Neuronal stem cell (in vitro differentiated cells): ENCODE results near the gene ZDHHC16.

Experiments
- DNase-seq: peaks from one replicate; pipeline ENCODE4 v3.0.0-alpha.2; 2013; ENCODE audit warnings: low spot score
- H2AFZ ChIP-seq: one replicate; pipeline ENCODE4 v1.6.1; 2013; ENCODE audit warnings: mild to moderate bottlenecking, low read length, inconsistent platforms
- H2AK5ac ChIP-seq: 2 replicates; pipeline ENCODE4 v1.6.1; 2013; ENCODE audit warnings: low read depth, mild to moderate bottlenecking, inconsistent platforms, low read length, moderate library complexity, mixed read lengths
- H2BK120ac ChIP-seq: 2 replicates; pipeline ENCODE4 v1.6.1; 2013; ENCODE audit warnings: low read depth, mild to moderate bottlenecking, inconsistent platforms, low read length, moderate library complexity, mixed read lengths
- H2BK12ac ChIP-seq: one replicate; pipeline ENCODE4 v1.6.1; 2013; ENCODE audit warnings: low read length, inconsistent platforms
- H2BK15ac ChIP-seq: 2 replicates; pipeline ENCODE4 v1.6.1; 2013; ENCODE audit warnings: mild to moderate bottlenecking, low read length, inconsistent platforms, mixed read lengths
- H2BK5ac ChIP-seq: one replicate; pipeline ENCODE4 v1.6.1; 2013; ENCODE audit warnings: inconsistent platforms, mild to moderate bottlenecking, low read length, moderate library complexity
- H3K14ac ChIP-seq: one replicate; pipeline ENCODE4 v1.6.1; 2013; ENCODE audit warnings: low read length, inconsistent platforms
- H3K18ac ChIP-seq: 2 replicates; pipeline ENCODE4 v1.6.1; 2013; ENCODE audit warnings: low read length, inconsistent platforms
- H3K23ac ChIP-seq: 2 replicates; pipeline ENCODE4 v1.6.1; 2013; ENCODE audit warnings: low read depth, mild to moderate bottlenecking, mixed read lengths, low read length, inconsistent platforms; ENCODE audit not compliant: poor library complexity
- H3K27ac ChIP-seq: replicated peaks from 3 replicates; pipeline ENCODE4 v1.5.1; 2013; ENCODE audit warnings: low read length, inconsistent platforms
- H3K27me3 ChIP-seq, 3 experiments: 2 replicates each; pipeline ENCODE4 v1.6.1; 2013; ENCODE audit warnings: low read length in 3 of 3, mild to moderate bottlenecking in 2 of 3, inconsistent platforms in 1 of 3, low read depth in 1 of 3, mixed read lengths in 1 of 3, moderate library complexity in 1 of 3; ENCODE audit not compliant: control insufficient read depth in 3 of 3, insufficient read depth in 3 of 3
- H3K36me3 ChIP-seq, 2 donors: replicated peaks in 1 of 2; 2 replicates each; pipeline ENCODE4 v1.6.1; 2013; ENCODE audit warnings: low read length in 2 of 2; ENCODE audit not compliant: control insufficient read depth in 2 of 2, insufficient read depth in 2 of 2
- H3K4ac ChIP-seq: 2 replicates; pipeline ENCODE4 v1.6.1; 2013; ENCODE audit warnings: inconsistent platforms, mild to moderate bottlenecking, low read length, moderate library complexity
- H3K4me1 ChIP-seq, 2 donors: 1 replicate in 1 of 2; 2 replicates in 1 of 2; pipeline ENCODE4 v1.6.1; 2013; ENCODE audit warnings: low read length in 2 of 2, low read depth in 1 of 2; ENCODE audit not compliant: control insufficient read depth in 2 of 2, insufficient read depth in 1 of 2
- H3K4me2 ChIP-seq: one replicate; pipeline ENCODE4 v1.6.1; 2013; ENCODE audit warnings: mild to moderate bottlenecking, low read length, inconsistent platforms; ENCODE audit not compliant: insufficient read depth, poor library complexity, severe bottlenecking
- H3K4me3 ChIP-seq, 2 donors: 2 replicates each; pipeline ENCODE4 v1.5.1; 2013; ENCODE audit warnings: low read length in 2 of 2, mild to moderate bottlenecking in 2 of 2, inconsistent platforms in 1 of 2, moderate library complexity in 1 of 2
- H3K79me1 ChIP-seq: one replicate; pipeline ENCODE4 v1.6.1; 2013; ENCODE audit warnings: low read depth, mild to moderate bottlenecking, inconsistent platforms, low read length, moderate library complexity
- H3K9ac ChIP-seq: one replicate; pipeline ENCODE4 v1.6.1; 2013; ENCODE audit warnings: mild to moderate bottlenecking, low read depth, low read length, inconsistent platforms; ENCODE audit not compliant: poor library complexity
- H3K9me3 ChIP-seq, 2 donors: replicated peaks in 1 of 2; 2 replicates each; pipeline versions ENCODE3 to v1.6.1; 2013; ENCODE audit warnings: low read length in 2 of 2, mild to moderate bottlenecking in 2 of 2, inconsistent platforms in 1 of 2, low read depth in 1 of 2, mixed read lengths in 1 of 2, moderate library complexity in 1 of 2; ENCODE audit not compliant: control insufficient read depth in 2 of 2, insufficient read depth in 1 of 2
- H4K8ac ChIP-seq: one replicate; pipeline ENCODE4 v1.6.1; 2013; ENCODE audit warnings: low read depth, mild to moderate bottlenecking, inconsistent platforms, low read length, moderate library complexity
- H4K91ac ChIP-seq: one replicate; pipeline ENCODE4 v1.6.1; 2013; ENCODE audit warnings: low read length, low read depth, mild to moderate bottlenecking, inconsistent platforms; ENCODE audit not compliant: poor library complexity
- WGBS, 2 donors: extraction: QIAGEN DNeasy Blood & Tissue Kit; methylation state at CpG; one replicate each; pipeline ENCODE4 v1.1.7; 2013; ENCODE audit warnings: missing lambda C conversion rate in 2 of 2, mixed read lengths in 1 of 2; ENCODE audit not compliant: insufficient read length in 2 of 2, insufficient replicate concordance in 1 of 2; ENCODE audit errors: extremely low coverage in 2 of 2; 5-methylcytosine and 5-hydroxymethylcytosine counted together

Gene ZDHHC16

DNA sequence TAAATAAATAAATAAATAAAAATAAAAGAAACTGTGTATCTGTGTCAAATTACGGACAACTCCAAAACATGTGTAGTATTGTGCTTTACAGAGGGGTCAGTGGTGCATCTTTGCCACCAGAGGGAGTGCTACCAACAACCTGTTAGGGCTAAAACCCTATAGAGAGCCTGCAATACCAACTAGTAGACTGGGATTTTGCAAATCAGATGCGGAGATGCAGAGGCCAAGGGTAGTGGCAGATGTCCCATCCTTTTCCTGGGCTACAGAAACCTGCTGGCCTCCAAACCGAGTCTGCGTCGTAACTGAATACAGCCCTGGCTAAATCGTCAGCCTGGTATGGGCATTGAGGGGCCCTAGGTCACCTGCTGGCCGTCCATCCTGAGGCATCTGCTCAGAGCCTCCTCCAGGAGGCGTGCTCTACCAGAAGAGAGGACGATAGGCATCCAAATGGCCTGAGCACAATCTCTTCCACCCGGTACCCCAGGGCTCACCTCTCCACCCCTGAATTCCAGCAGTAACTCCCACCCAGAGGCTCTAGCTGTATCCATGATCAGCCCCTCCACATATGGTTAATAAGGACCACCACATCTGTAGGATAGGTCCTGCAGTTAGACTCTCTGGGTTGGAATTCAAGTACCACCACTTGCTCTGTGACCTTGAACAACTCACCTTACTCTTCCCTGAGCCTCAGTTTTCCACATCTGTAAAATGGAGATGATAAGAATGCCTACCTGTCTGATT is 38.6 kb upstream of the ZDHHC16 start:
- H2AFZ ChIP-seq, result peak overlapping the region; percentile 92
- H3K4ac ChIP-seq, result no peak overlapping the region
- H3K9me3 ChIP-seq, result no peaks in the 10 kb centered on the region
- H2AK5ac ChIP-seq, result no peak overlapping the region
- no peak overlapping the region for H3K23ac ChIP-seq
- H2BK5ac ChIP-seq, result no peak overlapping the region
- no peak overlapping the region for H3K27ac ChIP-seq
- no peaks in the 10 kb centered on the region for H3K27me3 ChIP-seq
- H3K4me3 ChIP-seq, result peak overlapping the region; percentile 30 to 32
- no peaks in the 10 kb centered on the region for H3K79me1 ChIP-seq
- H3K14ac ChIP-seq, result no peak overlapping the region
- no peak overlapping the region for H4K8ac ChIP-seq
- H2BK15ac ChIP-seq, result no peak overlapping the region
- H3K36me3 ChIP-seq, result no peaks in the 10 kb centered on the region
- H3K18ac ChIP-seq, result no peak overlapping the region
- H3K9ac ChIP-seq, result no peak overlapping the region
- H3K4me2 ChIP-seq, result peak overlapping the region; percentile 55
- no peak overlapping the region for H4K91ac ChIP-seq
- no CpG with 5 or more reads among the region's 10 CpGs for WGBS, 2 donors
- H3K4me1 ChIP-seq, result peaks cover 0 to 3% of the 10 kb centered on the region in 2 donors
- peak; percentile 62 for DNase-seq
- H2BK120ac ChIP-seq, result no peak overlapping the region
- no peak overlapping the region for H2BK12ac ChIP-seq

DNA sequence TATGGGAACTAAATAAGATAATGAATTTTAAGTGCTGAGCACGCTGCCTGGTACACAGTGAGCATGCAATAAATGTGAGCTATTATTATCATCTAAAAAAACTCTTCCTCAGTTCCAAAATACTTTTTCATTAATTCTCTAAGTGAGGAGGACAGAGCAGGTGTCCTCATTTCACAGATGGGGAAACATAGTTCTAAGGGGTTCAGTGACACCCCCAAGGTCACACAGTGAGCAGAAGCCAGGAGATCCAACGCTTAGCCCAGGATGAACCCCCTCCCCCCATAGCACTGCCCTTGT is 38.1 kb upstream of the ZDHHC16 start:
- no peaks in the 10 kb centered on the region for H3K27me3 ChIP-seq
- no peak overlapping the region for H4K8ac ChIP-seq
- no peak overlapping the region for H3K23ac ChIP-seq
- no peak for DNase-seq
- H3K27ac ChIP-seq, result no peak overlapping the region
- H3K9me3 ChIP-seq, result no peaks in the 10 kb centered on the region
- H3K9ac ChIP-seq, result no peak overlapping the region
- no peak overlapping the region for H3K4ac ChIP-seq
- no peak overlapping the region for H2BK15ac ChIP-seq
- H3K14ac ChIP-seq, result no peak overlapping the region
- H2AK5ac ChIP-seq, result no peak overlapping the region
- no peak overlapping the region for H3K4me2 ChIP-seq
- no peak overlapping the region for H3K18ac ChIP-seq
- peaks cover 0 to 6% of the 10 kb centered on the region in 2 donors for H3K4me1 ChIP-seq
- H2AFZ ChIP-seq, result no peak overlapping the region
- H3K4me3 ChIP-seq, result no peak overlapping the region
- no peak overlapping the region for H4K91ac ChIP-seq
- no peaks in the 10 kb centered on the region for H3K79me1 ChIP-seq
- H2BK12ac ChIP-seq, result no peak overlapping the region
- no peaks in the 10 kb centered on the region for H3K36me3 ChIP-seq
- no peak overlapping the region for H2BK5ac ChIP-seq
- no CpG with 5 or more reads among the region's 2 CpGs for WGBS, 2 donors
- no peak overlapping the region for H2BK120ac ChIP-seq

DNA sequence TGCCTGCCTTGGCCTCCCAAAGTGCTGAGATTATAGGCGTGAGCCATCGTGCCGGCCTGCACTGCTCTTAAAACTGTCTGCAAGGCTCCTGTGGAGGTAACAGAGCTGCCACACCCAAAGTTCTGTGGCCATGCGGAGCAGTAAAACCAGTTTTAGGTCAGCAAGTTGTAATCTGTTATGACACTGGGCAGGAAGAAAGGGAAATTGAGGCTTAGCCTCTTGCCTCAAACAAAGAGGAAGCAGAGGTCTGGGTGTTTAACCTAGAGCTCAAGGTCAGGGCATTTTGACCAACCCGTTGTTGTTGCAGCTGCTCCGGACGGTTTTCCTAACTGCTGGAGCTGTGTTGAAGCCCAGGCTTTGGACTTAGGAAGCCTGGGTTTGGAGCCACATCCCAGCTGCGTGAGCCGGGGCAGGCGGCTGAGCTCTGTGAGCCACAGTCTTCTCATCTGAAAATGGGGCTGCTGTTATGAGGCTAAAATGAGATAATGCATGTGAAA is 37.4 kb upstream of the ZDHHC16 start:
- no peak overlapping the region for H2BK15ac ChIP-seq
- H3K4me2 ChIP-seq, result no peak overlapping the region
- no peak overlapping the region for H2AFZ ChIP-seq
- no peak overlapping the region for H4K91ac ChIP-seq
- WGBS, 2 donors, result no CpG with 5 or more reads among the region's 10 CpGs
- no peak for DNase-seq
- no peak overlapping the region for H3K18ac ChIP-seq
- no peaks in the 10 kb centered on the region for H3K9me3 ChIP-seq
- H3K4me1 ChIP-seq, result peaks cover under 1 to 6% of the 10 kb centered on the region in 2 donors
- H3K4ac ChIP-seq, result no peak overlapping the region
- no peak overlapping the region for H2AK5ac ChIP-seq
- H2BK12ac ChIP-seq, result no peak overlapping the region
- H3K36me3 ChIP-seq, result no peaks in the 10 kb centered on the region
- H4K8ac ChIP-seq, result no peak overlapping the region
- H3K4me3 ChIP-seq, result no peak overlapping the region
- H3K14ac ChIP-seq, result no peak overlapping the region
- no peak overlapping the region for H3K23ac ChIP-seq
- H3K27ac ChIP-seq, result no peak overlapping the region
- no peak overlapping the region for H3K9ac ChIP-seq
- H2BK120ac ChIP-seq, result no peak overlapping the region
- no peak overlapping the region for H2BK5ac ChIP-seq
- no peaks in the 10 kb centered on the region for H3K79me1 ChIP-seq
- no peaks in the 10 kb centered on the region for H3K27me3 ChIP-seq

DNA sequence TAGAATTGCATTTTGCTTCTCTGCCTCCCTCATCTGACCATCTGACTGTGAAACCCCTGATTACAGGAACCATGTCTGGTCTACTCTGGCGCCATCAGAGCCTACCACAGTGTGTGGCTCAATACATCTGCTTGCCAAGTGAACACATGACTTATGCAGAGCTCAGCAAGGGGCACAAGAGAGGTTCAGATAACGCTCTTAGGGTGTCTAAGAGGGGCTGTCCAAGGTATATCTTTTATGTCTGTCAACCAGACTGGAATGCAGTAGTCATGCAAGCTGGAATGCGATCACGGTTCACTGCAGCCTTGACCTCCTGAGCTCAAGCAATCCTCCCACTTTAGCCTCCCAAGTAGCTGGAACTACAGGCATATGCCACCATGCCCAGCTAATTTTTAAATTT is 34.6 kb upstream of the ZDHHC16 start:
- Histone ChIP-seq H2BK15ac (no peak overlapping the region), H2BK5ac (no peak overlapping the region), H3K27ac (no peak overlapping the region), H3K36me3 (no peaks in the 10 kb centered on the region), H2AK5ac (no peak overlapping the region), H2BK12ac (no peak overlapping the region), H3K18ac (no peak overlapping the region), H3K14ac (no peak overlapping the region), H3K23ac (no peak overlapping the region), H3K4me3 (no peak overlapping the region), H4K8ac (no peak overlapping the region), H3K4me1 (peaks cover 6 to 7% of the 10 kb centered on the region in 2 donors), H3K9me3 (no peaks in the 10 kb centered on the region), H3K4me2 (no peak overlapping the region), H2AFZ (no peak overlapping the region), H3K9ac (no peak overlapping the region), H4K91ac (no peak overlapping the region), H3K27me3 (no peaks in the 10 kb centered on the region), H2BK120ac (no peak overlapping the region), H3K79me1 (no peaks in the 10 kb centered on the region), H3K4ac (no peak overlapping the region)
- WGBS, 2 donors, result no CpG with 5 or more reads among the region's 4 CpGs
- no peak for DNase-seq
